ENCODE data around the gene ENOX2.
"Not testable (repeated sequence)": the region's sequence is repeated elsewhere in the genome, so short reads cannot be mapped to it uniquely, and the experiment has no call there.

Gene ENOX2

DNA sequence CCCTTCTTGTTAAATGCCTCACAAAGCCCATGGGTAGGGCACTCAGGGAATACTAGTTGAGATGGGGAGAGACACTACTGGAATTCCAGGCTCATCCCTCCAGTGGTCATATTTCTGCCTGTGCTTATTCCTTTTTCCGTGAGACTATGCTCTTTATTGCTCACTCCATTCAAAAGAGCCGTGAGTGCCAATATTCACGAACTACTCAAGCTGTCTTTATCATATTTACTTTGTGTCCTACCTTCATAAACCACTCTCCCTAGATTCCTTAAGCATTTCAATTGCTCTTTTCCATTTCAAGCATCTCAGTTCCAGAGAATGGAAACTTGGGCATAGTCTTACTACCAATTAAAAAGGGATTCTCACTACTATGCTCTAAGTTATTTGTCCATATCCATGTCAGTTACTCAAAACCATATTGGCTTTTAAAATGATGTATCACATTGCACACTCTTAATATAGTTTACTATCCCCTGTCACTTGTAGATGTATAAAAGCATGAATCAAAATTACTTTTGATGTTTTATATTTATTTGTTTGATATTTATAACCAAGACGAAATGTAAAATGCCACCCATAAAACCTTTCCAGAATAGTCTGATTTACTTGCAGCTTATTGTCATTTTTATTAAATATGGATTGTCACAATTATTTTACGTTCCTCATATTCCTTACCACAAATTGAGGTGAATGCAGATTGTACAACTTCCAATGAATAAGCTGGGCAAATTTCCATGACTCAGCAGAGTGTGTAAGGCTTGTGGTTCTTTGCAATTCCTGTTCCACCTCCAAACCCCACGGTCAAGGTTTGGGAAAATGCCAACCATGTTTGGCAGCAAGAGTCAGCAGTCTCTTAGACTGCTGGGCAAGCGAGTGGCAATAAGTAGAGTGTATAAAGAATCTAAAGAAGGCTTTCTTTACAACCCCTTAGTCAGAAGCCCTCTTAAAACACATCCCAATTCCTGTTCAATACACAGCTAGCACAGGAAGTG lies 24.4 kb downstream of the ENOX2 start:
- no peak for DNase-seq

DNA sequence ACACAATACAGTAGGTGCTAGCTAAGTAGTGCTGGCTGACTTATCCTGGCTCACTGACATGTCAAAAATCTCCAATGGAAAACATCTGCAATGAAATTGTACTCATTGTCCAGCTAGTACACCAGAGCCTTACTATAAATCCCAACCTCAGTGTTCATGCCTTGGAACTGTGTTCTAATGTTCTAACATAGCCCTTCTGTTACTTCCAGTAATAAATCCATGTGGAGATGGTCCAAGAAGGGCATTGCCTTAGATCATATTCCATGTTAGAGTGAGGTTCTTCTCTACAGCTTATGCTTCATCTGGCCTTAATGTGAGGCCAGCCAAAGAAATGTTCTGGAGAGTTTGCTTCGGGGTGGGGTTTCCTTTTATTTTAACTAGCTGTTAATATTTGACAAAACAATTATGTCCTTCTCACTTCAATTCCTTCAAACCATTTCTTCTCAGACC lies 25.1 kb downstream of the ENOX2 start:
- DNase-seq, result no peak

DNA sequence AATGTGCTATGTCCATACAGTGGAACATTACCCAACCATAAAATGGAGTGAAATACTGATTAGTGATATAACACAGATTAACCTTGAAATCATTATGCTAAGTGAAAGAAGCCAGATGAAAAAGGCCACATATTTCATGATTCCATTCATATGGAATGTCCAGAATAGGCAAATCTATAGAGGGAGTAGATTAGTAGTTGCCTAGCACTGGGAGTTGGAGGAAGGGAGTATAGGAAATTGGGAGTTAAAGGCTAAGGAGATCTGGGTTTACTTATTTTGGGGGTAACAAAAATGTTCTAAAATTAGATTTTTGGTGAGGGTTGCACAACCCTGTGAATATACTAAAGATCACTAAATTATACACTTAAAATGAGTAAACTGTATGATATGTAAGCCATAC lies 26.8 kb downstream of the ENOX2 start:
- no peak for DNase-seq

DNA sequence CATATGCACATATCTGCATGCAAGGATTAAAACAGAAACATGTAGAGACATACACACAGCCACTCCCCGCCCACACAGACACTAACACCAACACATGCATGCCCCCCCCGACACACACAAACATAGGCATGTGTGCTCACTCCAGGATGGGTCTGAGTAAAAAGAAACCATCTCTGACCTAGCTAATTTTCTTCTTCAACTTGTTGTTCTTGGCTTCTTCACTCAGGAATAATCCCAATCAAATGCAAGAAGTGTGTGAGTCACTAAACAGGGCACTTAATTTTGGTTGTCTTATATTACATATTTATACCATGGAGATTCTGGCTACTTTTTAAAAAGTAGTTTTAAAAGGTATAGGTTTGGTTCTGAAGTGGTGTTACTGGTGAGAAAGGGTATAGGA lies 28.3 kb downstream of the ENOX2 start:
- no peak for DNase-seq

DNA sequence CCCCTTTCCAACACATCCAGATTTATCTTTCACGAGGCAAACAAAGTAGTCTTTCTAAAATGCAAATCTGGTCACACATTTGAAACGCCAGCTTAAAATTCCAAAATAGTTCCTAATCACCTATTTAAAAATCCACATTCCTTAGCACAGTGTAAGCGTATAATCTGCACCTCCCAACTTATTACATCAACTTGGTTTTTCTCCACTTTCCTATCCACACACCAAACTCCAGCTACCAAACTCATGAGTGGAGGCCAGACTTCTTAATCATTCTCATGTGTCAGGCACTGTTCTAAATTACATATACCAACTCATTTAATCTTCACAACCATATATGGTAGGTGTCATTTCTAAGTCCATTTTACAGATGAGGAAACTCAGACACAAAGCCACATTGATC lies 33.8 kb downstream of the ENOX2 start:
- no peak for DNase-seq

DNA sequence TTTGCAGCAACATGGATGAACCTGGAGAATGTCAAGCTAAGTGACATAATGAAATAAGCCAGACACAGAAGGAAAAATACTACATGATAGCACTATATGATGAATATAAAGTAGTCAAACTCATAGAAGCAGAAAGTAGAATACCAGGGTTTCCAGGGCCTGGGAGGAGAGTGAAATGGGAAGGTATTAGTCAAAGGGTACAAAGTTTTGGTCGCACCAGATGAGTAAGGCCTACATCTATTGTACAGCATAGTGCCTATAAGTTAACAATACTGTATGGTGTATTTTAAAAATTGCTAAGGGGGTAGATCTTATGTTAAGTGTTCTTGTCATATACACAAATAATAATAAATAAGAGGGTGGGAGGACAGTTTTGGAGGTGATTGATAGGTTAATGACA lies 41.5 kb downstream of the ENOX2 start:
- DNase-seq, result no peak

- DNase-seq, result no peak
Measured at GRCh38 chrX:130857207-130857606, 45.8 kb downstream of the ENOX2 start.

- no peak for DNase-seq
Measured at GRCh38 chrX:130851569-130851968, 51.4 kb downstream of the ENOX2 start.

- DNase-seq, result no peak
Measured at GRCh38 chrX:130848763-130849162, 54.2 kb downstream of the ENOX2 start.

DNA sequence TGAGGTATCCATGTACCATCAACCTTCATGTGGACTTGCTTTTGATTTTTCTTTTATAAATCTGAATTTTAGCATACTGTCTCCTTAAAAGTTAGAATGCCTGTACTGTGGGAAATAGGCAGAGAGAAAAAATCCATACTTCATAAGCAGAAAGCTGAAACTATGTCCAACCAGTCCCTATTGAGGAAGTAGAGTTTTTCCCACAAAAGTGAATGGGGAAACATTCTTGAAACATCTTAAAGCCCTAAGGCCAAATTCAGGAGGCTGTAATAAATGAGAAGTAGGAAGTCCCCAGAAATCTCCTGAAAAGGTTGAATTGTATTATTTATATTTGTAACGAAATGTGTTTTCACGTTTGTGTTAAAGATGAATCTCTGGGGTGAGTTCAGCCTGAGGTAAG lies 56.3 kb downstream of the ENOX2 start:
- no peak for DNase-seq

DNA sequence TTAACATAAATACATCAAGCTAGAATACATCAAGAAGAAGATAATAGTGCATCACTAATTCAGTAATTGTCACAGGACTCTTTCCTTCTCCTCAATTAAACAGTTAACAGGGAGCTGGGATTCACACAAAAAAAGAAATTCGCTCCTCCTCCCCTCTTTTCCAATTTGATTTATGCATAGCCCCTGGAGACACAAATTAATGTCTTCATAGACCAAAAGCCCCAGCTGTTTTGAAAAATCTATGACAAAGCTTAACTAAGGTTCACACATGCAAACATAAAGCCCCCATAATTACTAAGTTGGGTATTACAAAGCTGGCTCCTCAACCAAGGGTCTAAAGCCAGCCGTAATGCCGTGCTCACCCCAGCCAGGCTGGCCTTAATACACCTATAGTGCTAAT lies 61.2 kb downstream of the ENOX2 start:
- DNase-seq, result no peak

- DNase-seq, result no peak
Measured at GRCh38 chrX:130840345-130840744, 62.7 kb downstream of the ENOX2 start.

- DNase-seq, result no peak
Measured at GRCh38 chrX:130836447-130836846, 66.6 kb downstream of the ENOX2 start.

DNA sequence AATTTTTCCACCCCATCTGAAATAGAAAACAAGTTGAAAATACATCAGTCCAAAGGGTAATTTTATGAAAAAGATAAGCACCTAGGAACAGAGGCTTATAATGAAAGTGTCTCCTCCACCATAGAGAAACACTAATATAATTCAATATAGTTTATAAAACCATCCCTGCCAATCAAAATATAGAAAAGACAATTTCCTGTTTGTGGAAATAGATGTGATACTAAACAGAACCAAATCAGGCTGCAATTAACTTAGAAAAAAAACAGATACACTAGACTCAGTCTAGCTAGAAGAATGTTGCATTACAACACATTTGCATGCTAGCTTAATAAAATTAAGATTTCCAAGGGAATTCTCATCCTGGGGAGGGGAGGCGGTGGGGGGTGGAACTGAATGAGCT lies 68.2 kb downstream of the ENOX2 start:
- DNase-seq, result no peak

GRCh38 chrX:130834149-130834548 lies 68.9 kb downstream of the ENOX2 start:
- no peak for DNase-seq

DNA sequence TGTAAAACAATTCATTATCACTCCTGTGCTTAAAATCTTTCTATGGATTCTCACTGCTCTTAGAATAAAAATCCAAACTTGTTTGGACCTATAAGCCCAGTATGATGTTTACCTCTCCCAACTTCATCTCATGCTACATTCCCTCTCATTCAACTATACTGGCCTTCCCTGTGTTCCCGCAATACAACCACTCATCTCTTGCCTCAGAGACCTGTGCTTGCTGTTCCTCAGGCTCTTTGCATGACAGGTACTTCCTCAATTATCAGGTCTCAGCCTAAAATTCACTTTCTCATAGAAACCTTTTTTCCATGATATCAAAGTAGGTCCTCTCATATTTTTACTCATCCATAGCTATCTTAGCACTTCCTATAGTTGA lies 71.7 kb downstream of the ENOX2 start:
- DNase-seq, result no peak

DNA sequence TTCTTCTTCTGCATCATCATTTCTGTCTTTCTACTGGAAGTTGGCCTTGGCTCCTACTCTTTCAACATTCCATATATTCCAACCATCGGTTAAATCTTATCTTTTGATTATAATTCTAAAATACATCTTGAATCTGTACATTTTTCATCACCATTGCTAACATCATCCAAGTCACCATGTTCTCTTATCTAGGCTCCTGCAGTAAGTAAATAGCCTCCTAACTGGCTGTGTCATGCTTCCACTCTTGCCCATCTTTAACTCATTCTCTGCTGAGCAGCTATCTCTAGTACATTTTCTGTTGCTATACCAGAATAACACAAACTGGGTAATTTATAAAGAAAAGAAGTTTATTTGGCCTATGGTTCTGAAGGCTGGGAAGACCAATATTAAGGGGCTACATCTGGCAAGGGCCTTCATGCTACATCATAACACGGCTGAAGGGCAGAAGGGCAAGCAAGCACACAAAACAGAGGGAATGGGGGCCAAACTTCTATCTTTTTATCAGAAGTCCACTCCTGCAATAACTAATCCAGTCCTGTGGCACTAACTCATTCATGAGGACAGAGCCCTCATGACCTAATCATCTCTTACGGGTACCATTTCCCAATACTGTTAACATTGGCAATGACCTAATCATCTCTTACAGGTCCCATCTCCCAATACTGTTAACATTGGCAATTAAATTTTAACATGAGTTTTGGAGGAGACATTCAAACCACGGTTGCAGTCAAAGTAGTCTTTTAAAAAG lies 72.2 kb downstream of the ENOX2 start:
- no peak for DNase-seq

GRCh38 chrX:130829526-130830515 lies 73.2 kb downstream of the ENOX2 start:
- DNase-seq, result no peak

DNA sequence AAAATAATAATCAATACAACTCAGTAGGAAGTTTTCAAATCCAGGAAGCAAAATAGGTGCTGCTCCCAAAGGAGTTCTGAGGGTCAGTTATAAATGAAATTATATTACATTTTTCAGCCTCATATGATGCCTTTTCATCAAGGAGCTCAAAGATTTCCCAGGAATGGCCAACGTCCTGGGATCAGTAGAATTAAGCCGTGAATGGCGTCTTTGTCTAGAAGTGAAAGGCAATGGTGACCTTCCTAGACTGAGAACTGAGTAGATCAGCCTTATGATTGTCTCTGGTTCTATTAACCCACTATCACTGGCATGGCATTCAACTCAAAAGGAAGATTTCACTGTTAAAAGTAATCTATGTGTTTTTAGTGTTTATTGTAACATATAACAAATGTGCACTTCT lies 74.4 kb downstream of the ENOX2 start:
- no peak for DNase-seq

- no peak for DNase-seq
Measured at GRCh38 chrX:130827648-130828047, 75.4 kb downstream of the ENOX2 start.

GRCh38 chrX:130826249-130826648 lies 76.8 kb downstream of the ENOX2 start:
- no peak for DNase-seq

- no peak for DNase-seq
Measured at GRCh38 chrX:130825525-130825924, 77.5 kb downstream of the ENOX2 start.

- not testable (repeated sequence) for DNase-seq
Measured at GRCh38 chrX:130819367-130819766, 83.6 kb downstream of the ENOX2 start.
